Measurements from ENCODE around the gene GEN1.
A peak's percentile ranks its signal among the peaks of the same experiment; 100 is the strongest.

Gene GEN1

GRCh38 chr2:17752892-17753802 is 791 bp upstream of the GEN1 start:
- DNase-seq: peak in 1 of 2 experiments; percentile 30

GRCh38 chr2:17754773-17755425 is 961 bp downstream of the GEN1 start:
- no peak for DNase-seq

DNA sequence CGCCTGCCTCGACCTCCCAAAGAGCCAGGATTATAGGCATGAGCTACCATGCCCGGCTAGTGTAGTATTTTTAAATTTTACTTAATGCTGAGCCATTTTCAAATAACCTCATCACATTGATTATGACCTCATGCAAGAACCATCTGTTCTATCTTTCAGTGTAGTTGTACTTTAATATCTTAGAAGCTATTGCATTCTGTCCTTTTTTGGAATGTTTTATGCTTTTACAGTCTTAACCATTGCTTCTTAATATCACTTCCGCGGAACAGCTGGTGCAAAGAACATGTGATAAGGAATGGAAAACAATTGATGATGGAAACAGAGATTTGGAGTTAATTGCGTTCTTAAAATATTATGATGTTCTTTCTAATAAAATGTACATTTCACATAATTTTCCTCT is 2.7 kb downstream of the GEN1 start:
- DNase-seq: no peak

- DNase-seq: no peak
Observed at GRCh38 chr2:17757321-17757720, 3.4 kb downstream of the GEN1 start.

- no peak for DNase-seq
Observed at GRCh38 chr2:17758118-17758517, 4.2 kb downstream of the GEN1 start.

DNA sequence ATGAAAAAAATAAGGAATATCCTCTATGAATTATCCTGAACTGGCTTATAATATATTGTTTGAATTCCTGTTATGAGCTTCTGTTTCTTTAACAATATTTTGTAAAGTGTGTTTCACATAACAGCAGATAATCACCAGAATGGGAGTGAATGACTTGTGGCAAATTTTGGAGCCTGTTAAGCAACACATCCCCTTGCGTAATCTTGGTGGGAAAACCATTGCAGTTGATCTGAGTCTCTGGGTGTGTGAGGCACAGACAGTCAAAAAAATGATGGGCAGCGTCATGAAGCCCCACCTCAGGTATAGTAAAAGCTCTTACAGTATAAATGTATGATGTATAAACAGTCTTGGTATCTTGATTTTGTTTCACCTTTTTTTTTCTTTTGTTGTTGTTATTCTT is 5.9 kb downstream of the GEN1 start:
- no peak for DNase-seq

- no peak for DNase-seq
Observed at GRCh38 chr2:17762451-17762850, 8.5 kb downstream of the GEN1 start.

DNA sequence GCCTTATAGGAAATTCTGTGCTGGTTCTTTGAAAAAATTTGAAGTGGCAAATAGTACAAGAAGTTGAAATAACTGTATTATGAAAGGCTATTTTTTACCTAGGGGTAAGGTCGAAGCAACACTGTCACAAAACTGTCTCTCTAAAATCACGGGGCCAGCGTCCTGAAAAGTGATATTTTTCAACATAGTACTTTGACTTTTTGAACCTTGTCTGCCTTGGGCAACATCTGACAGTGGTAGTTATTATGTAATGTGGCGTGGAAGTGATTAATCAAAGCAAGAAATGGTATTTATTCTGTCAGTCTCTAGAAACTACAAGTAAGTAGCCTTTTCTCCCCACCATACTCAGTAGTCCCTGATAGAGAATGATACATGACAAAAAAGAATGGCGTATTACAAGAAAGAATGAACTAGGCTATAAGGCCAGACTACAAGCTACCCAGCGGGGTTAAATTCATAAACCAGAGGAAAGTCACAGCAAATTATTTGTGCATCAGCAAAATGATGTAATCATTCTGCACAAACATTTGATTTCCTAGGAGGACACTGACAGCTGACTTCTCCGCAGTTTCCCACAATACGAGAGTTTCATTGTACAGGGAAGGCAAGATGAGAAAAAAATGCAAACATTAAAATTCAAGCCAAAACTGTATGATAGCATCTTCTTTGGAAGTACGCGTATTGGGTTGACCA is 9.8 kb downstream of the GEN1 start:
- DNase-seq: no peak

GRCh38 chr2:17765398-17765797 is 11.5 kb downstream of the GEN1 start:
- no peak for DNase-seq

- DNase-seq: no peak
Observed at GRCh38 chr2:17768894-17769293, 15.0 kb downstream of the GEN1 start.

DNA sequence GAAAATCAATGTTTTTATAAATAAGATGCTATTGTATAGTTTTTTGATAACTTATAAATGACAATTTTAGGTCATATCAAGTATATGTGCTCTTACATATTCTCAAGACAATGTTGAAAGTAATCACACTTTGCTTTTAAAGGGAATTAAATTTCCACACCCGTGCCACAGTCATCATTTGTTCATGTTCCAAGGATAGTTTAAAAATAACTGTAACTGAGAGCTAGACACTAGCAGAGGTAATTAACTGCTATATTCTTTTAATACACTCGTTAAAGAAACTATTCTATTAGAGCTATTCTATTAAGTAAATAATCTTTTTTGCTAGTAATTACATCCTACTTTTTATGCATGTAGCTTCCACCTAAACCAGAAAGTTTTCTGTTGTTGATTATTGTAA is 18.0 kb downstream of the GEN1 start:
- no peak for DNase-seq

GRCh38 chr2:17772532-17772931 is 18.6 kb downstream of the GEN1 start:
- DNase-seq: no peak

DNA sequence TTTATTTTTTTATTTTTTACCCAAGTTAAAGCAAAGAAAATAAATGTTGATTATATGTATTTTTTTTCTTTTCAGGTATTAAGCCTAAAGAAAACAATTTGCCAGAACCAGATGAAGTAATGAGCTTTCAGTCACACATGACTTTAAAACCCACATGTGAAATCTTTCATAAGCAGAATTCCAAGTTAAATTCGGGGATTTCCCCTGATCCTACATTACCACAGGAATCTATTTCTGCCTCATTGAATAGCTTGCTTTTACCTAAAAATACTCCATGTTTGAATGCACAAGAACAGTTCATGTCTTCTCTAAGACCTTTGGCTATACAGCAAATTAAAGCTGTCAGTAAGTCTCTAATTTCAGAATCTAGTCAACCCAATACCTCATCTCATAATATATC is 26.6 kb downstream of the GEN1 start:
- no peak for DNase-seq

DNA sequence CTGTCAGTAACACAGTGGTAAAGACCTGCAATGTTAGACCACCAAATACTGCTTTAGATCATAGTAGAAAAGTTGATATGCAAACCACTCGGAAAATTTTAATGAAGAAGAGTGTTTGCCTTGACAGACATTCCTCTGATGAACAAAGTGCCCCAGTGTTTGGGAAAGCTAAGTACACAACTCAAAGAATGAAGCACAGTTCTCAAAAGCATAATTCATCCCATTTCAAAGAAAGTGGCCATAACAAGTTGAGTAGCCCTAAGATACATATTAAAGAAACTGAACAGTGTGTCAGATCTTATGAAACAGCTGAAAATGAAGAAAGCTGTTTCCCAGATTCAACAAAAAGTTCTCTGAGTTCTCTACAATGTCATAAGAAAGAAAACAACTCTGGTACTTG is 27.5 kb downstream of the GEN1 start:
- DNase-seq: no peak

- no peak for DNase-seq
Observed at GRCh38 chr2:17786727-17787126, 32.8 kb downstream of the GEN1 start.

- DNase-seq: no peak
Observed at GRCh38 chr2:17788773-17789172, 34.8 kb downstream of the GEN1 start.

GRCh38 chr2:17790536-17790935 is 36.6 kb downstream of the GEN1 start:
- DNase-seq: no peak

DNA sequence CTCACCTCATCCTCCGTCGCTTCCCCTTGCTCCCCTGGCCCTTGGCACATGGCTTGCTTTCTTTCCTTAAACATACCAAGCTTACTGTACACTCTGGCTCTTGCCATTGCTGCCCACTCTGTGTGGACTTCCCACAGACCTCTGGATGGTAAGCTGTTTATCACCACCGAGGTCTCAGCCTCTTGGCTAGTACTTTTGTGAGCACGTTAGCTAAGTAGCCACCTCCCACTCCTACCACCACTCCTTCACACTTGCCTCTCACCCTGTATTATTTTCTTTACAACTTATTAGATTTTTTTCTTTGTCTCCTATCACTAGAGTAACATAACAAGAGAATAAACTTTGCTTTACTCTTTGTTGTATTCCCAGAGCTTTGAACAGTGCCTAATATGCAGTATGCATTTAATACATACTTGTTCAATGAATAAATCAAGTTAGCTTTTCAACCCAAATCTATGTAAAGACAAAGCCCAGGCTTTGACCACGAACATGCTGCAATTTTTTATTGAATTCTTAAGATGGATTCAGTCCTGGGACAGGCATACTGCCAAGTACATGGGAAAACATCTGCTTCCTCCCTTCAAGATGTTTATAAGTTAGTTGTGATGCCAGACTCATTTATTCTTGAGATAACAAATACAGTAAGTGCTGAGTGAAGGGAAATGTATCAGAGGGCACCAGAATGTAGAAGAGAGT is 37.3 kb downstream of the GEN1 start:
- no peak for DNase-seq

DNA sequence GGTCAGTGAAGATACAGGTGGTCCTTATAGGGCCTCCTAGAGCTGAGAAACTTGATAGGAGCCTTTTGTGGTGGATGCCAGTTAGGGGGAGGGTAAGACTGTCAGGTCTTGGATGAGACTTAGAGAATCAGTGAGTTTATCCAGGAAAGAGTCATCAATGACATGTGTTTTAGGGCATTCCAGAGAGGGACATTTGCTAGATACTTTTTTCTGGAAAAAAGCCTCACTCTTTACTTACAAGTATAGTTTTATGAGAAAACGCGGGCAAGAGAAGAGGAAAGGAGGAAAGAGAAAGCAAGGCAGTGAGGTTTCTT is 37.8 kb downstream of the GEN1 start:
- DNase-seq: no peak

GRCh38 chr2:17792515-17792914 is 38.6 kb downstream of the GEN1 start:
- DNase-seq: no peak

GRCh38 chr2:17793296-17793695 is 39.4 kb downstream of the GEN1 start:
- no peak for DNase-seq

DNA sequence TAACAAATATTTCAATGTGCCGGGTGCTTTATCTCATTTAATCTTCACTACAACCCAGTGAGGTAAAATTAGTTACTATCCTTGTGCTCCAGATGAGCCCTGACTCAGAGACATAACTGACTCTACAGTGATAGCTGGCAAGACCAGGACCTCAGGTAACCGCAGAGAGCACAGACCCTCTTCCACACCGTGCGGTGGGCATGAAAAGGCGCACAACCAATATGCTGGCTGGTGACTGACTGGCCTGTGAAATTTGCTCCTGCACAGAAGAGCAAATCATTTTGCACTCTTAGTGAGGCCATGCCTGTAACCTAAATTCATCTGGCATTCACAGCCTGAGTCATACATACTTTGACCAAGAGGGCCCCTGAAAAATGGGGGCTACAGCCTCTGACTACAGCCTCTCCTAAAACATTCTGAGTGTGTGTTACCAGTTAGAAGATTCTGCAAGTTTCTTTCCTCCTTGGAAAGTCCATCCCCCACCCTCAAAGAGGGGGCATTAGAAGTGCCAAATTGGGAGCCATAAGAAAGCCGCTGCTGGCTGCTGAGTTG is 39.9 kb downstream of the GEN1 start:
- DNase-seq: no peak

DNA sequence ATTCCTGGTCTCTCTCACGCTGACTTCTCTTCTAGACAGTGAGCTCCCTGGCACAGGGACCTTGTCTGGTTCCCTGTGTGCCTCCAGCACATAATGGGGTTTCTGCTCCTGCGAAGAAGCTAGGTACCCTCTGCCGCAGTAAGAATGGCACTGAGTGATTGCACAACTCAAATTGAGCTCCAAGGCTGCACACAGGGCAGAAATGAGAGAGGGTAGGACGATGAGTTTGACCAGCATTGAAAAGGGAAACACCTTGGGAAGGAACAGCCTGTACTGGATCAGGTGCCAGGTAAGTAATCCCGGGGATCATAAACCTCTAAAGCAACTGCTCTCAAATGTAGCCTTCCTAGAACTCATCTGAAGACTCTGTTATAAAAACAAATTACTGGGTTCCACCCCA is 41.4 kb downstream of the GEN1 start:
- no peak for DNase-seq
